ENCODE data around the gene DYNLRB1.

- TF ChIP-seq CTCF (IDR thresholded peaks at IDR 0.05; ENCODE audit: extremely low read depth in 1 of 2, insufficient read depth in 1 of 2, low read depth in 1 of 2, low read length in 2 of 2): no peak
- TF ChIP-seq POLR2A (IDR thresholded peaks at IDR 0.05; ENCODE audit: low read depth, low read length): no peak
- no peak for TF ChIP-seq JUN (IDR thresholded peaks at IDR 0.05; ENCODE audit: borderline replicate concordance, insufficient read depth, insufficient read length, low read depth)
- TF ChIP-seq POLR2AphosphoS5 (IDR thresholded peaks at IDR 0.05; ENCODE audit: insufficient read depth, low read depth, low read length): no peak
- TF ChIP-seq FOS (IDR thresholded peaks at IDR 0.05; ENCODE audit: borderline replicate concordance, insufficient read depth, low read length): no peak
- TF ChIP-seq EZH2 (IDR thresholded peaks at IDR 0.05; ENCODE audit: borderline replicate concordance, low read depth, low read length, severe bottlenecking): no peak
Measured at GRCh38 chr20:34549929-34550305, 33.7 kb downstream of the DYNLRB1 start.
